CD14-positive monocyte (primary cell): Measurements from ENCODE around the gene ILK. TPM values are rescaled to one million over a fixed set of nuclear protein-coding genes. Genes with fewer than 3 reads are reported as not detected.

Experiments used
- DNase-seq, 3 donors: peaks; one replicate each; pipeline ENCODE4 v3.0.0-alpha.2; 2011 to 2022
- H2AFZ ChIP-seq: 2 replicates; pipeline ENCODE4 v1.6.0; 2012; ENCODE audit warnings: mild to moderate bottlenecking, low read depth, low read length, inconsistent platforms; ENCODE audit not compliant: insufficient read depth, poor library complexity, severe bottlenecking
- H3K27ac ChIP-seq, 2 donors: 1 replicate in 1 of 2; 2 replicates in 1 of 2; pipeline ENCODE4 v1.5.1; 2012 to 2013; ENCODE audit warnings: low read length in 2 of 2, control low read depth in 1 of 2, inconsistent platforms in 1 of 2, low read depth in 1 of 2, mild to moderate bottlenecking in 1 of 2
- H3K27me3 ChIP-seq, 2 donors: one replicate each; pipeline versions ENCODE4 v1.6.0 to v1.6.1; 2011 to 2013; ENCODE audit warnings: low read length in 2 of 2; ENCODE audit not compliant: control insufficient read depth in 2 of 2, insufficient read depth in 2 of 2
- H3K36me3 ChIP-seq, 2 donors: replicated peaks in 1 of 2; 1 replicate in 1 of 2; 2 replicates in 1 of 2; pipeline versions ENCODE4 v1.5.1 to v1.6.1; 2012 to 2013; ENCODE audit warnings: low read length in 2 of 2, control low read depth in 1 of 2, inconsistent platforms in 1 of 2, mild to moderate bottlenecking in 1 of 2; ENCODE audit not compliant: insufficient read depth in 2 of 2, control insufficient read depth in 1 of 2
- H3K4me1 ChIP-seq, 2 donors: 1 replicate in 1 of 2; 2 replicates in 1 of 2; pipeline versions ENCODE4 v1.5.1 to v1.6.1; 2012 to 2013; ENCODE audit warnings: low read length in 2 of 2, control low read depth in 1 of 2, inconsistent platforms in 1 of 2, mild to moderate bottlenecking in 1 of 2, moderate library complexity in 1 of 2; ENCODE audit not compliant: insufficient read depth in 2 of 2, control insufficient read depth in 1 of 2
- H3K4me2 ChIP-seq: replicated peaks from 2 replicates; pipeline ENCODE3; 2012; ENCODE audit warnings: low read length, moderate library complexity, mild to moderate bottlenecking; ENCODE audit not compliant: poor library complexity, severe bottlenecking; ENCODE audit errors: extremely low read depth
- H3K4me3 ChIP-seq, 3 experiments: fragments of 200-600 bp in 1 of 3; sonication (generic) in 1 of 3; replicated peaks in 1 of 3; 1 replicate in 2 of 3; 2 replicates in 1 of 3; pipeline ENCODE4 v1.5.1; 2011 to 2013; ENCODE audit warnings: low read length in 3 of 3, mild to moderate bottlenecking in 3 of 3, control low read depth in 2 of 3, low read depth in 2 of 3, inconsistent platforms in 1 of 3, moderate library complexity in 1 of 3
- H3K79me2 ChIP-seq: 2 replicates; pipeline ENCODE4 v1.6.0; 2012; ENCODE audit warnings: mild to moderate bottlenecking, control low read depth, inconsistent platforms, low read length, moderate library complexity; ENCODE audit not compliant: insufficient read depth
- H3K9ac ChIP-seq: 2 replicates; pipeline ENCODE4 v1.6.0; 2017; ENCODE audit warnings: low read length, mild to moderate bottlenecking; ENCODE audit not compliant: insufficient read depth, poor library complexity, severe bottlenecking
- H3K9me3 ChIP-seq, 2 donors: replicated peaks in 1 of 2; 1 replicate in 1 of 2; 2 replicates in 1 of 2; pipeline versions ENCODE4 v1.5.1 to v1.6.1; 2012 to 2013; ENCODE audit warnings: low read length in 2 of 2, control low read depth in 1 of 2; ENCODE audit not compliant: control insufficient read depth in 1 of 2, insufficient read depth in 1 of 2
- H4K20me1 ChIP-seq: 2 replicates; pipeline ENCODE4 v1.6.0; 2012; ENCODE audit warnings: mild to moderate bottlenecking, low read length, control low read depth, moderate library complexity; ENCODE audit not compliant: insufficient read depth
- H3K27ac Mint-ChIP-seq, 7 donors: one replicate each; pipeline ENCODE4 v1.8.0; 2020; ENCODE audit warnings: mild to moderate bottlenecking in 7 of 7, mixed read lengths in 7 of 7, moderate library complexity in 6 of 7, inconsistent platforms in 2 of 7
- H3K27me3 Mint-ChIP-seq, 3 donors: one replicate each; pipeline ENCODE4 v1.8.0; 2021 to 2022; ENCODE audit warnings: low read depth in 3 of 3, mild to moderate bottlenecking in 3 of 3, mixed read lengths in 3 of 3, moderate library complexity in 3 of 3, inconsistent platforms in 1 of 3
- H3K36me3 Mint-ChIP-seq, 2 donors: one replicate each; pipeline ENCODE4 v1.8.0; 2020; ENCODE audit warnings: mixed read lengths in 2 of 2, inconsistent platforms in 1 of 2, mild to moderate bottlenecking in 1 of 2
- H3K4me1 Mint-ChIP-seq: one replicate; pipeline ENCODE4 v1.8.0; 2020; ENCODE audit warnings: mild to moderate bottlenecking, mixed read lengths
- H3K4me3 Mint-ChIP-seq, 2 donors: one replicate each; pipeline ENCODE4 v1.8.0; 2020; ENCODE audit warnings: mild to moderate bottlenecking in 2 of 2, mixed read lengths in 2 of 2, moderate library complexity in 1 of 2
- H3K9me3 Mint-ChIP-seq, 7 donors: one replicate each; pipeline ENCODE4 v1.8.0; 2020 to 2022; ENCODE audit warnings: mixed read lengths in 7 of 7, mild to moderate bottlenecking in 6 of 7, moderate library complexity in 6 of 7, inconsistent platforms in 2 of 7
- CTCF ChIP-seq: fragments of 200-600 bp; IDR thresholded peaks from one replicate; pipeline ENCODE4 v1.8.0; 2022; ENCODE audit warnings: antibody characterized with exemption, mild to moderate bottlenecking
- WGBS: methylation state at CpG from one replicate; pipeline ENCODE4 v1.1.5; 2013; ENCODE audit warnings: missing lambda C conversion rate; ENCODE audit not compliant: insufficient coverage; 5-methylcytosine and 5-hydroxymethylcytosine counted together
- intact Hi-C, 2 donors: fragments of 100-400 bp; cut with micrococcal nuclease; formaldehyde crosslinking; loops; one replicate each; pipeline versions ENCODE4 v1.15.0 to v1.15.1; 2023
- polyA plus RNA-seq, 3 donors: library from polyadenylated mRNA; depleted of rRNA in 1 of 3; unstranded in 2 of 3; stranded (reverse) in 1 of 3; fragments of 300-500 nt in 2 of 3; fragments of >200 nt in 1 of 3; fragmentation: Illumina TruSeq in 2 of 3; gene quantifications; 1 replicate in 2 of 3; 2 replicates in 1 of 3; pipeline ENCODE4 v1.2.3, GENCODE V29; 2012 to 2021

Gene ILK
- polyA plus RNA-seq, 3 donors = 165 to 271 (median 250) TPM

DNA sequence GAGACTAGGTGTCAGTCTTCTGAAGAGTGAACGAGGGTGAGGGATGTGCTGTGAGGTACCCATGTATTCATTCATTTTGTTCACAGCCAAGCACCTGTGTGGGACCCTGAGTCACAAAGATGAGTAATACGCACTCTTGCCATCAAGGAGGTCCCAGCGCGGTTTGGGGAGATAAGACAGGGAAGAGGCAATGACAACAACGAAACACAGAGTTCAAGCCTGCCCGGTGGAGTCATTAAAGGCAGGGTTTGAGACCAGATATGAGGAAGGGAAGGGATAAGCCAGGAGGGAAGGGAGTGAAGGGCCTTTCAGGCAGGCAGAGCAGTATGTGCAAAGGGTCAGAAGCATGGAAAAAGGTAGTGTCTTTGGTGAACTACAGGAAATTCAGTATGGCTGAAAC is 47.4 kb downstream of the ILK start:
- Histone ChIP-seq H3K4me3 (no peak overlapping the region), H3K4me1 (peaks cover 37 to 42% of the 10 kb centered on the region in 2 donors), H2AFZ (no peak overlapping the region), H3K9me3 (no peaks in the 10 kb centered on the region), H3K36me3 (no peaks in the 10 kb centered on the region), H3K79me2 (no peaks in the 10 kb centered on the region), H4K20me1 (no peaks in the 10 kb centered on the region), H3K9ac (no peak overlapping the region), H3K27me3 (peaks cover 16% of the 10 kb centered on the region in 2 donors), H3K27ac (no peak overlapping the region), H3K4me2 (no peak overlapping the region)
- Mint-ChIP-seq H3K4me1 (peaks cover 1% of the 10 kb centered on the region), H3K9me3 (peaks cover 0 to 2% (median 0%) of the 10 kb centered on the region in 7 donors), H3K36me3 (no peaks in the 10 kb centered on the region), H3K4me3 (no peak overlapping the region), H3K27ac (no peak overlapping the region), H3K27me3 (peaks cover 2% of the 10 kb centered on the region in 3 donors)
- intact Hi-C loops = loop anchor here (5.0 kb wide), 2 partner anchors 39 to 49 kb away; partner anchors contain the start of genes ILK (in 1 of the 2), RRP8 (in 1 of the 2) and TAF10 (in 1 of the 2)
- DNase-seq = no peak
- 89% methylated on average over 6 of the region's 6 CpGs for WGBS
- TF ChIP-seq CTCF = no peak

- peaks cover 28% of the 10 kb centered on the region in 2 donors for H3K27me3 ChIP-seq
- H3K36me3 ChIP-seq = no peaks in the 10 kb centered on the region
- 41% methylated on average over 2 of the region's 3 CpGs for WGBS
- H3K9ac ChIP-seq = no peak overlapping the region
- no peak overlapping the region for H3K27ac Mint-ChIP-seq
- no peak overlapping the region for H3K4me2 ChIP-seq
- TF ChIP-seq CTCF = no peak
- no peak overlapping the region for H3K4me3 ChIP-seq
- DNase-seq = no peak
- H3K36me3 Mint-ChIP-seq = no peaks in the 10 kb centered on the region
- no peak overlapping the region for H3K27ac ChIP-seq
- intact Hi-C loops = loop anchor here (5.0 kb wide), 2 partner anchors 40 to 50 kb away; partner anchors contain the start of genes ILK (in 1 of the 2), RRP8 (in 1 of the 2) and TAF10 (in 1 of the 2)
- H4K20me1 ChIP-seq = no peaks in the 10 kb centered on the region
- H3K4me1 ChIP-seq = peaks cover 25 to 30% of the 10 kb centered on the region in 2 donors
- H3K9me3 ChIP-seq = peaks cover 0 to 5% of the 10 kb centered on the region in 2 donors
- peaks cover 13 to 14% (median 14%) of the 10 kb centered on the region in 3 donors for H3K27me3 Mint-ChIP-seq
- no peaks in the 10 kb centered on the region for H3K79me2 ChIP-seq
- peaks cover 0 to 4% (median 0%) of the 10 kb centered on the region in 7 donors for H3K9me3 Mint-ChIP-seq
- no peak overlapping the region for H2AFZ ChIP-seq
- peaks cover 9% of the 10 kb centered on the region for H3K4me1 Mint-ChIP-seq
- no peak overlapping the region for H3K4me3 Mint-ChIP-seq
Measured at GRCh38 chr11:6652182-6652581, 48.6 kb downstream of the ILK start.
